Measurements from ENCODE around the gene ASB2. TPM values are rescaled to one million over a fixed set of nuclear protein-coding genes. Genes with fewer than 3 reads are reported as not detected.

Gene ASB2
- total RNA-seq, 2 donors from 2014 or later, result 10.3 to 17.4 TPM

- no peaks in the 10 kb centered on the region for H3K4me1 ChIP-seq (replicated peaks)
- 74% methylated on average over 10 of the region's 10 CpGs for WGBS
- H3K36me3 ChIP-seq, result no peaks in the 10 kb centered on the region
- TF ChIP-seq, protein P1, sequence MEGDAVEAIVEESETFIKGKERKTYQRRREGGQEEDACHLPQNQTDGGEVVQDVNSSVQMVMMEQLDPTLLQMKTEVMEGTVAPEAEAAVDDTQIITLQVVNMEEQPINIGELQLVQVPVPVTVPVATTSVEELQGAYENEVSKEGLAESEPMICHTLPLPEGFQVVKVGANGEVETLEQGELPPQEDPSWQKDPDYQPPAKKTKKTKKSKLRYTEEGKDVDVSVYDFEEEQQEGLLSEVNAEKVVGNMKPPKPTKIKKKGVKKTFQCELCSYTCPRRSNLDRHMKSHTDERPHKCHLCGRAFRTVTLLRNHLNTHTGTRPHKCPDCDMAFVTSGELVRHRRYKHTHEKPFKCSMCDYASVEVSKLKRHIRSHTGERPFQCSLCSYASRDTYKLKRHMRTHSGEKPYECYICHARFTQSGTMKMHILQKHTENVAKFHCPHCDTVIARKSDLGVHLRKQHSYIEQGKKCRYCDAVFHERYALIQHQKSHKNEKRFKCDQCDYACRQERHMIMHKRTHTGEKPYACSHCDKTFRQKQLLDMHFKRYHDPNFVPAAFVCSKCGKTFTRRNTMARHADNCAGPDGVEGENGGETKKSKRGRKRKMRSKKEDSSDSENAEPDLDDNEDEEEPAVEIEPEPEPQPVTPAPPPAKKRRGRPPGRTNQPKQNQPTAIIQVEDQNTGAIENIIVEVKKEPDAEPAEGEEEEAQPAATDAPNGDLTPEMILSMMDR (IDR thresholded peaks at IDR 0.05), result no peak
- TF ChIP-seq POLR2A (IDR thresholded peaks at IDR 0.05) (no peak), POLR2AphosphoS5 (IDR thresholded peaks at IDR 0.05) (no peak)
- no peak for DNase-seq (ENCODE audit: low spot score)
- H3K27ac ChIP-seq, result no peak overlapping the region
- no peaks in the 10 kb centered on the region for H3K9me3 ChIP-seq
- no peaks in the 10 kb centered on the region for H3K27me3 ChIP-seq (replicated peaks; ENCODE audit: insufficient read depth)
- H3K4me3 ChIP-seq, result no peak overlapping the region
- intact Hi-C loops (cut with DNase I), result no loop called here
Measured at GRCh38 chr14:94021416-94022157, 45.2 kb upstream of the ASB2 start.

GRCh38 chr14:94021001-94021400, 44.6 kb upstream of the ASB2 start:
- Histone ChIP-seq H3K27me3 (replicated peaks; ENCODE audit: insufficient read depth) (no peaks in the 10 kb centered on the region), H3K4me1 (replicated peaks) (no peaks in the 10 kb centered on the region), H3K4me3 (no peak overlapping the region), H3K27ac (no peak overlapping the region), H3K9me3 (no peaks in the 10 kb centered on the region), H3K36me3 (no peaks in the 10 kb centered on the region)
- no peak for TF ChIP-seq POLR2AphosphoS5 (IDR thresholded peaks at IDR 0.05)
- TF ChIP-seq, protein P1 (IDR thresholded peaks at IDR 0.05), result no peak
- TF ChIP-seq POLR2A (IDR thresholded peaks at IDR 0.05), result no peak
- intact Hi-C loops (cut with DNase I), result no loop called here
- 75% methylated on average over 2 of the region's 2 CpGs for WGBS
- DNase-seq (ENCODE audit: low spot score), result no peak

- TF ChIP-seq, protein P1 (IDR thresholded peaks at IDR 0.05), result no peak
- TF ChIP-seq POLR2AphosphoS5 (IDR thresholded peaks at IDR 0.05) (no peak), POLR2A (IDR thresholded peaks at IDR 0.05) (no peak)
- no peaks in the 10 kb centered on the region for H3K9me3 ChIP-seq
- intact Hi-C loops (cut with DNase I), result no loop called here
- H3K36me3 ChIP-seq, result no peaks in the 10 kb centered on the region
- H3K27me3 ChIP-seq (replicated peaks; ENCODE audit: insufficient read depth), result no peaks in the 10 kb centered on the region
- no peak overlapping the region for H3K4me3 ChIP-seq
- no peak for DNase-seq (ENCODE audit: low spot score)
- 89% methylated on average over 4 of the region's 4 CpGs for WGBS
- no peak overlapping the region for H3K27ac ChIP-seq
- no peaks in the 10 kb centered on the region for H3K4me1 ChIP-seq (replicated peaks)
Measured at GRCh38 chr14:94020267-94020666, 43.9 kb upstream of the ASB2 start.

DNA sequence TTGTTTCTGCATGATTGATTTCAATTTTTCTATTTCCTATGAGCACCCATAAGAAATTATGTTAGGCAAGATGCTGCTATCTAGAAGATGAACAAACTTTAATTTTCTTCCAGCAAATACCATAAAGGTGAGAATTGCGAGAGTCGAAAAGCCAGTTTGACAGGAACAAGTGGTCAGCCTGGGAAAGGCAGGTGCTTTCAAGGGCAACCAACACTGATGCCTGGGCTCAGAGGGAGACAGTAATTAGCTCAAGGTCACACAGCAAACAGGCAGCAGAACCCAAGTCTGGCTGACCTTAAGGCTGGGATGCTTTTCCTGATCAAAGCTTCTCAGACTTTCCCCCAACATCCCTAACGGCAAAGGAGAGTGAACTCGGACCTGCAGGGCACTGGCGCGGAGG, 43.0 kb upstream of the ASB2 start:
- H3K27me3 ChIP-seq (replicated peaks; ENCODE audit: insufficient read depth), result no peaks in the 10 kb centered on the region
- no peaks in the 10 kb centered on the region for H3K36me3 ChIP-seq
- no peak overlapping the region for H3K27ac ChIP-seq
- H3K4me1 ChIP-seq (replicated peaks), result no peaks in the 10 kb centered on the region
- H3K4me3 ChIP-seq, result no peak overlapping the region
- TF ChIP-seq POLR2A (IDR thresholded peaks at IDR 0.05) (no peak), POLR2AphosphoS5 (IDR thresholded peaks at IDR 0.05) (peak; percentile 15)
- TF ChIP-seq, protein P1 (IDR thresholded peaks at IDR 0.05), result no peak
- 68% methylated on average over 6 of the region's 6 CpGs for WGBS
- no peak for DNase-seq (ENCODE audit: low spot score)
- H3K9me3 ChIP-seq, result no peaks in the 10 kb centered on the region
- intact Hi-C loops (cut with DNase I), result no loop called here

DNA sequence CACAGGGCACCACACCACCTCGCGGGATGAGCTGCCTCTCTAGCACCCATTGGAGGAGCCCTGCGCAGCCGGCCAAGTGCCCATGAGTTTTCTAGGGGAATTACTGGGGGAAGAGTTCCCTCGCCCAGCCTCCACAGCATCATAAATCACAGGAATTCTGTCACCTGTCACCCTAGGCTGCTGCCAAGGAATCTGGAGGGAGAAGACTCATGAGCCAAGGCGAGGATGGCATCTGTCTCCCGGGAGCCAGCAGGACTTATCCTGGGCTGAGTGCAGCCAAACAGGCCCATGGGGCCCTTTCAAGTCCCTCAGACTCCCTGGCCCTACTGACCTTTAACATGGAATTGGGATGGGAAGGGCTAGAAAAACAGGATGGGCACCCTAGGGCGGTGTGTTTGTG, 41.9 kb upstream of the ASB2 start:
- WGBS, result 70% methylated on average over 8 of the region's 8 CpGs
- no peaks in the 10 kb centered on the region for H3K9me3 ChIP-seq
- TF ChIP-seq POLR2A (IDR thresholded peaks at IDR 0.05) (no peak), POLR2AphosphoS5 (IDR thresholded peaks at IDR 0.05) (no peak)
- TF ChIP-seq, protein P1 (IDR thresholded peaks at IDR 0.05), result no peak
- intact Hi-C loops (cut with DNase I), result no loop called here
- H3K27ac ChIP-seq, result no peak overlapping the region
- H3K27me3 ChIP-seq (replicated peaks; ENCODE audit: insufficient read depth), result no peaks in the 10 kb centered on the region
- no peak overlapping the region for H3K4me3 ChIP-seq
- H3K36me3 ChIP-seq, result no peaks in the 10 kb centered on the region
- no peak for DNase-seq (ENCODE audit: low spot score)
- H3K4me1 ChIP-seq (replicated peaks), result no peaks in the 10 kb centered on the region

Measured in prostate gland (tissue), 2 donors.